T1000 (cell line): Measurements from ENCODE around the gene SH3BP5.

Experiments
- DNase-seq: peaks from one replicate; lab custom pipeline; 2025; ENCODE audit warnings: mixed read lengths; lab: John Stamatoyannopoulos, UW

Gene SH3BP5

GRCh38 chr3:15297608-15298350, 34.6 kb downstream of the SH3BP5 start:
- no peak for DNase-seq

- DNase-seq, result no peak
Measured at GRCh38 chr3:15295506-15295905, 36.9 kb downstream of the SH3BP5 start.

DNA sequence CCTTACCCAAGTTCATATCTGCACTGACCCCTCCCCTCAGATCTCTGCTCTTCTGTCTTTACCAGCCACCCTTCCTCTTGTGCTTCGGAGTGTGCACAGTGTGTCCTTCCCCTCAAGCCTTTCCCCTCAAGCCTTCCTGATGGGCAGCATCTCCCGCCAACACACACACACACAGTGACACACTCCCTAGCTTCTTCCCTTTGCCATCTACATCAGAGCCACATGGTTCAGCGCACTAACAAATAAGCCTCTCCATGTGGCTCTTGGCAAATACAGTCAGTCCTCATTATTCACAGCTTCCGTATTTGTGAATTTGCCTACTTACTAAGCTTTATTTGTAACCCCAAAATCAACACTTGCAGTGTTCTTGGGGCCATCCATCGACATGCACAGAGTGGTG, 37.5 kb downstream of the SH3BP5 start:
- no peak for DNase-seq

- DNase-seq, result no peak
Measured at GRCh38 chr3:15292765-15293522, 39.4 kb downstream of the SH3BP5 start.

DNA sequence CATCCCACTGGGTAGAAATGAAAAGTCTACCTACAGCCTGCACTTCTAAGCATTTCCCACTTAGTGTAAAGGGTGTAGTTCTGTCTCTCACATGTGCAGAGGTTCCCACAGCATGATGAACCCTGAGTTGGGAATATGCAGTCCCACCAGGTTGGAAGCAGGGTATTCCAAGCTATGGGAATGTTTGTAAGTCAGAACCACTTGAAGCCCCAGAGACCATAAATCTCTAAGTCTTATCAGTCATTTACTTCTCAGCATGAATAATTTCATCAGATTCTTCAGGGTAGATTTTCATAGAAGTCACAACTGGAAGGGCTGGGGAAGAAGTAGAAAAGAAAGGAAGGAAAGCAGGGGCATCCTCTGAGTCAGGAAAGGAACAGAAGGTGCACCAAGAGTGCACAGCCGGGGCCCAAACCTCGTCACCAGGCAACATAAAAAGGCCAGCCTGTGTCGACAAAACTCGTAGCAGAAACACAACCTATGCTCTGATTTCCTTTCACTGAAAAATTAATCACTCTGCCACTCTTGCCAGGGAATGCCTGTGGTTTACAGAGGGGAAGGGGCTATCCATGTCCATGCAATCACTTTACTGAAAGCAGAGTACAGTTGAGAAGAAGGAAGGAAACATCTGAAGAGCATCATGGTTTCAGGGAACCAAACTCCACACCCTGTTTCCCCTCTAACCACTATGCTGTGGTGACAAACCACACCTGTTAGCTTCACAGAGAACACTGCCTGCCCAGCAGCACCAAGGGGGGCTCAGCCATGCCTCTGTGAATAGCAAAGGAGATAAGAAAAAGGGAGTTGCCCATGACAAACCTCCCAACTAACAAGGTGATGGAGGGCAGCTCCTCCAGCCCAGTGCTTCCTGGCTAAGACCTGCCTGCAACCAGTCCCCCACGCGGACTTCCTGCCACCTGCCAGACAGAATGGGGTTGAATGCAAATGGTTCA, 40.5 kb downstream of the SH3BP5 start:
- DNase-seq, result no peak

GRCh38 chr3:15290736-15291135, 41.6 kb downstream of the SH3BP5 start:
- no peak for DNase-seq

DNA sequence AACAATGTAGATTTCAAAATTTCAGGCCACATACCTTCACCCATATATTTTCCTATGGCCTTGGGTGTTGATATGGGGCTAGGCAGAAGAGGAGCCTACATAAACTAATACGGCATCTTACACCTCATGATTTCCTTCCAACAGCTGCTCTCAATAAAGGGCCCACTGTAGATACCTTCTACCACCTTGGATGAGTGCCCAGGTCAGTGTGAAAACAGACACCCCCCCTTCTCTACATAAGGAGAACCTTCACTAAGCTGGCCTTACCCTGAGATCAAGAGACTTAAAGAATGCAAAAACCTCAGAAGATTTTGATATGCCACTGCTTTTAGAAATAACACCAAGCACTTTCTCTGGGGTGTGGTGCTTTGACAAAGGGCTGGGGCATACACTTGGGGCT, 42.7 kb downstream of the SH3BP5 start:
- DNase-seq, result no peak

GRCh38 chr3:15288331-15289035, 43.9 kb downstream of the SH3BP5 start:
- DNase-seq, result no peak

GRCh38 chr3:15287565-15288330, 44.6 kb downstream of the SH3BP5 start:
- DNase-seq, result no peak

- no peak for DNase-seq
Measured at GRCh38 chr3:15286022-15286421, 46.4 kb downstream of the SH3BP5 start.

DNA sequence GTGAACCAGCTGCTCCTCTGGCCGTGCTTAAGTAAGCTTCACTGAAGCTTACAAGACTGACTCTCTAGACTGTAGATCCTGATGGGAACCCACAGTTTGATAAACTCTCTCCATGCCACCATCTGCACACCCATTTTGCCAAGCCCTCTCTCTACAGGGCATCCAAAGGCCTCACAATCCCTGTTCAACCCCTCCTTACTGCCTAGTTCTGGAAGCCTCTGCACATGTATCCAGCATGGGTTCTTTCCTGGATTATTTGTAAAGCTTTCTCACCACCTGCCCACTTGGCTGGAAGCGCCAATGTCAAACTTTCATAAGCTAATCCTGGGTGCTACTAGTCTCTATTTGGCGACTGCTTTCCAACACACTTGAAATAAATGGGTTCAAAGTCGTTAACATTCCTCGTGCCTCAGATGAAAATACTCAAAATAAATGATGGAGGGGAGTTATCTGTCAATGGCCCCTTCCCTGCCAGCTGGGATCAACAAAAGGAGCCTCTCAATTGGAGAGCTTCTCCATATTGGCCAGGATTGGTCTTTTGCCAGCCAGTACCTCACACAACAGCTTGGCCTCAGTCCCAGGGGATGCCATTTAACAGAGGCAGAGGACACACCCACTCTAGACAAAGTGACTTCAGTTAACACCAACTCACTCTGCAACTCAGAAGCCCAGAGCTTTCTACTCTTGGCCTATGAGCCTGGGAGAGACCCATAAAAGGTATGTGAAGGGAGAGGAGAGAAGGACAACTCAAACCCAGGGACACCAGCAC, 48.1 kb downstream of the SH3BP5 start:
- no peak for DNase-seq

DNA sequence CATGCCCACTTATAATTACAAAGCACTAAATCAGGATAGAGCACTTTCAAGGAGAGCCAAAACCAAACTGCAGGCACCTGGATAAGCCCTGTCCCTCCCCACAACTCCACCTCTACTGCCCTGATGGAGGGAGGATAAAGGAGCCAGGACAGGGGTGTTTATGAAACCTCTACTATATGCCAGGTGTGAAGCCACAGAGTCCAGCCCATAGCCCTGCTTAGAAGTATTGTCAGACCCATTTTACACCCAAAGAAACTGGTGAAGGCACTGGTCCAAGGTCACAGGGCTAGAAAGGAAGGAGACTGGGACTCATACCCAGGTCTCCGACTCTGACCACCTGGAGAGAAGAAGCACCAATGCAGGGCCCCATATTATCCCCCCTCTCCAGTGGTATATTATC, 48.7 kb downstream of the SH3BP5 start:
- no peak for DNase-seq

- no peak for DNase-seq
Measured at GRCh38 chr3:15281817-15282216, 50.6 kb downstream of the SH3BP5 start.

- DNase-seq, result no peak
Measured at GRCh38 chr3:15280853-15281532, 51.4 kb downstream of the SH3BP5 start.

GRCh38 chr3:15279671-15280402, 52.5 kb downstream of the SH3BP5 start:
- DNase-seq, result no peak

DNA sequence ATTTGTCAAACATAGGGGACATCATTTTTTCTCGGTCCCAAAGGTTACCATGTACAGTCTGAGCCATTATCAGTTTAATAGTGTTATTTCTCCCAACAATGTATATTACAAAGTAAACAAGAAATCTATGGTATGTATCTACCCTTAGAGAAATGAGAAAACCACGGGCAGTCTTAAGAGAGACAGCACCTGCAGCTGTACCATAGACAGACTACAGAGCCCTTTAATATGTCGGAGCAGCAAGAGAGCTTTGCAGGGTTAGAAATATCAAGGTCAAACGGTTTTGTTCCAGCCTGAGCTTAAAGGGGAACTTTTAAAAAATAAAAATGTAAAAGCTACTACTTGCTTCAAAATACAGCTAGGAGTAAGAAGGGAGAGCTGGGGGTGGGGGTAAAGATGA, 53.2 kb downstream of the SH3BP5 start:
- no peak for DNase-seq

DNA sequence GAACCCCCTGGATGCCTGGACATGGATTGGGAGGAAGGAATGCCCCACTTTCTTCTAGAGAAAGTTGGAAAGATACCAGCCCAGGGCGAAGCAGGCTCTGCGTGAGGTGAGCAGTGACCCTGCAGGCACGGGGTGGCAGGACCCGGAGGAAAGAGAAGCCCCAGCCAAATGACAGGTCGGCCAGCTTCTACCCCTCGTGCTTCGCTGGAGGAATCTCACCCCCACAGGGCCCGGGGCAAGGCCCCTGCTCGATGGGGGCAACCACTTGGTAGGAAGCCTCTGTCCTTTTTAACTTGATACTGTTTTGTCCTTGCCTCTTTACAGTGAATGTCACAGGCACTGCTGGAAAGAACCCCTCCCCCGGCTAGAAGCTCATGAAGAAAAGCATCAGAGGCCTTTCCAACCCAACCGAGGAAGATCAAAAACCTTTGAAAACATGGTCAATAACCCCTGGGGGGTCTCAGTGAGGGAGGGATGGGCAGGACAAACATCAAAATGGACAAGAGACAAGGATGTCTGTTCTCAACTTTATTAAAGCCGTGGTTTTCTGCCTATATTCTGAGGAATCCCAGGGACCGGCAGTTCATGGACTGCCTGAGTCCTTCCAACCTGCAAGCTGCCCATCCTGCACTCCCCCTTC, 54.4 kb downstream of the SH3BP5 start:
- no peak for DNase-seq

DNA sequence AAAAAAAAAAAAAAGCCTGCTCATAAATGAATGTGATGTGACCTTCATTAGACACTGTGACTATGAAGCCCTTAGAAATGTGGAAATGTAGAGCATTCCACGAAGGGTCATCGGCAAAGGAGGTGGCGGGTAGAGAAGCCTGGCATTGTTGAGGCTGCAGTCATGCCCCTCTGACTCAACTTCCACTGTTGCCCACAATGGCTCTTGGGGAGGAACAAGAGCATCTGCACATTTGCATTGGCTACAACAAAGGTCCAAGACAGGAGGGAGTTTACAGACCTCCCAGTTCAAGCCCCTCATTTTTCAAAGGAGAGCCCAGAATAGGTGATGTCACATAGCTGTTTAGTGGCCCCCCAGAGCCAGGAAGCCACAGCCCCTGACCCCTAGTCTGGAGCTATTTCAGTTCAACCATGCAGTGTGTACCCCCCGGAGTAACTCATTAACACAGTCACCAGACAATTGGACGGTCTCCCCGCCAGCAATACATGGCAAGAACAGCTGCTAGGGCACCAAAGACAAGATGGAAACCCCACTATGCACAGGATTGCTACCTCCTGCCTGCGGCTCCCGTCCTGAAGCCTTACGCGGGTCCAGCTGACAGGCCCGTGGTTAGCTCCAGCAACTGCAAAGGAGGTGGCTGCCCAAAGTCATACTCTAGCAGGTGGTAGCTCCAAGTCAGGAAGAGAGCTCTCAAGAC, 56.2 kb downstream of the SH3BP5 start:
- no peak for DNase-seq
